ENCODE results near the gene SENP3. TPM values are rescaled to one million over a fixed set of nuclear protein-coding genes. Genes with fewer than 3 reads are reported as not detected.

SENP3 gene
- total and polyA plus RNA-seq, 9 donors = 33.8 to 43.6 (median 41.3) TPM

- WGBS (ENCODE audit: insufficient coverage) = no CpG with 5 or more reads among the region's 6 CpGs
- H3K4me1 ChIP-seq (ENCODE audit: control insufficient read depth, insufficient read depth, low read length) = no peaks in the 10 kb centered on the region
- no peaks in the 10 kb centered on the region for H3K27me3 ChIP-seq (ENCODE audit: control insufficient read depth, insufficient read depth, low read length)
- H3K36me3 ChIP-seq (ENCODE audit: control insufficient read depth, insufficient read depth, low read length) = no peaks in the 10 kb centered on the region
- H3K4me3 ChIP-seq (ENCODE audit: low read length) = no peak overlapping the region
- no peak overlapping the region for H3K27ac ChIP-seq (ENCODE audit: low read length)
- DNase-seq = no peak
- peaks cover 15% of the 10 kb centered on the region for H3K9me3 ChIP-seq (replicated peaks; ENCODE audit: control insufficient read depth, low read depth, low read length)
Measured at GRCh38 chr17:7530023-7530900, 31.5 kb upstream of the SENP3 start.

DNA sequence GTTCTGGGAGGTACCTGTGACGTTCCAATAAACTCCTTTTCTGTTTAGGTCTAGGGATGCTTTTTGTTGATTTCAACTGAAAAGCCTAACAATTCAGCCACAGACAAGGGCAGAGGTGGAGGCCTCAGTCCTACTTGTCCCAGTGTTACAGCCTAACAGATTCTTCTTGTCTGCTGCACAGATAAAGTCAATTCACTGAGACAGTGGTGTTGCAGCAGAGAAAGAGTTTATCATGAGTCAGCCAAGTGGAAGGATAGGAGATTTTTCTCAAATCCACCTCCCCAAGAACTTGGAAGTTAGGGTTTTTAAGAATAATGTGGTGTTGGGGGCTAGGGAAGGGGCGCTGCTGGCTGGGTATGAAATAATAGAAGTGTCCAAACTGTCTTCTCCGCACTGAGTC lies 23.7 kb upstream of the SENP3 start:
- no peaks in the 10 kb centered on the region for H3K36me3 ChIP-seq (ENCODE audit: control insufficient read depth, insufficient read depth, low read length)
- WGBS (ENCODE audit: insufficient coverage) = no CpG with 5 or more reads among the region's 3 CpGs
- H3K4me3 ChIP-seq (ENCODE audit: low read length) = no peak overlapping the region
- DNase-seq = no peak
- peaks cover 2% of the 10 kb centered on the region for H3K27me3 ChIP-seq (ENCODE audit: control insufficient read depth, insufficient read depth, low read length)
- peaks cover 6% of the 10 kb centered on the region for H3K9me3 ChIP-seq (replicated peaks; ENCODE audit: control insufficient read depth, low read depth, low read length)
- no peaks in the 10 kb centered on the region for H3K4me1 ChIP-seq (ENCODE audit: control insufficient read depth, insufficient read depth, low read length)
- H3K27ac ChIP-seq (ENCODE audit: low read length) = no peak overlapping the region

DNA sequence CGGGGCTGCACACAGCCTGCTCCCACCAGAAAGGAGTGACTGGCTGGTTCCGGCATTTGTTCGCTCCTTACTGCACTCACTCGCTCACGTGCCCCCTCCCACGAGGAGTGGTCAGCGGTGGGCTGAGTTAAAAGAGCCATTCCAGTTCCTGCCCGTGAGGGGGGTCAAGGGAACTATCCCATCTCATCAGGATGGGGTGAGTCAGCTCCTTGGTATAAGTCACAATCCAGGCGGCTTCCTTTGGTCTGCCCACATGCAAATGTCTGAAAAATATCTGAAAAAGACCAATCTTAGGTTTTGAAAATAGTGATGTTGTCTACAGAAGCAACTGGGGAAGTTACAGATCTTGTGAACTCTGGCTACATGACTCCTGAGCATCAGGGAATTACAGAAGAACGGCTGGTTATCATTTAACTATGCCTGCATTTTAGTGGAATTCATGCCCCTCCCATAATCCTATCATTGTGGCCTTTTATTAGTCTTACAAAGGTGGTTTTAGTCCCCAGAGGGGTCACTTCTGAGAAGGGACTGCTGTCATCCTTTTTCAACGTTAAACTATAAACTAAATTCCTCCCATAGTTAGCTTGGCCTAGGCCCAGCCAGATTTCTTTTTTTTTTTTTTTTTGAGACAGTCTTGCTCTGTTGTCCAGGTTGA lies 22.7 kb upstream of the SENP3 start:
- Histone ChIP-seq H3K4me3 (ENCODE audit: low read length) (no peak overlapping the region), H3K27ac (ENCODE audit: low read length) (no peak overlapping the region), H3K36me3 (ENCODE audit: control insufficient read depth, insufficient read depth, low read length) (no peaks in the 10 kb centered on the region), H3K27me3 (ENCODE audit: control insufficient read depth, insufficient read depth, low read length) (peaks cover 2% of the 10 kb centered on the region), H3K4me1 (ENCODE audit: control insufficient read depth, insufficient read depth, low read length) (no peaks in the 10 kb centered on the region), H3K9me3 (replicated peaks; ENCODE audit: control insufficient read depth, low read depth, low read length) (peaks cover 6% of the 10 kb centered on the region)
- DNase-seq = no peak
- WGBS (ENCODE audit: insufficient coverage) = 48% methylated on average over 6 of the region's 11 CpGs

DNA sequence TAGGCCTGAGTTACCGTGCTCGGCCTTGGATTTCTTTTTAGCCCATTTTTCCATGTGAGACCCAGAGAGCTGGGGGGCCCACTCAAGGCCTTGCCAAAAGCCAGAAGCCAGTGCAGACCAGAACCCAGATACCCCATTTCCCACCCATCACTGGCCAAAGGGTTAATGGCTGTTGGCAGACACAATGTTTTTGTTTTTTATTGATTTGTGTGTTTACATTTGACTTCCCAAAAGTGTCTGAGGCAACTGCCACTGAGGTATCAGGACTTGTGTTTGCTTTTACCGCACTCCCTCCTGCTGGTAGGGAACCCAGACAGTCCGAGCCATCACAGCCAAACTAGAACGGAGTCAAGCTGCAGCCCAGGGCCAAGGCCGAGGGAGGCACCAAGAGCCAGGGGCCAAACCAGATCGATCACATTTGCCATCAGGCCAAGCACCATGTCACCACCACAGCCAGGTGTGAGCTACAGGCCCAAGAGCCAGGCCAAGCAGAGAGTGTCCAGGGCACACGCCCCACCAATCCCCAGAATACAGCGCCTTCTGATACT lies 20.6 kb upstream of the SENP3 start:
- Histone ChIP-seq H3K36me3 (ENCODE audit: control insufficient read depth, insufficient read depth, low read length) (no peaks in the 10 kb centered on the region), H3K27me3 (ENCODE audit: control insufficient read depth, insufficient read depth, low read length) (peaks cover 2% of the 10 kb centered on the region), H3K27ac (ENCODE audit: low read length) (no peak overlapping the region), H3K9me3 (replicated peaks; ENCODE audit: control insufficient read depth, low read depth, low read length) (peaks cover 6% of the 10 kb centered on the region), H3K4me1 (ENCODE audit: control insufficient read depth, insufficient read depth, low read length) (no peaks in the 10 kb centered on the region), H3K4me3 (ENCODE audit: low read length) (no peak overlapping the region)
- DNase-seq = no peak
- 84% methylated on average over 7 of the region's 9 CpGs for WGBS (ENCODE audit: insufficient coverage)

DNA sequence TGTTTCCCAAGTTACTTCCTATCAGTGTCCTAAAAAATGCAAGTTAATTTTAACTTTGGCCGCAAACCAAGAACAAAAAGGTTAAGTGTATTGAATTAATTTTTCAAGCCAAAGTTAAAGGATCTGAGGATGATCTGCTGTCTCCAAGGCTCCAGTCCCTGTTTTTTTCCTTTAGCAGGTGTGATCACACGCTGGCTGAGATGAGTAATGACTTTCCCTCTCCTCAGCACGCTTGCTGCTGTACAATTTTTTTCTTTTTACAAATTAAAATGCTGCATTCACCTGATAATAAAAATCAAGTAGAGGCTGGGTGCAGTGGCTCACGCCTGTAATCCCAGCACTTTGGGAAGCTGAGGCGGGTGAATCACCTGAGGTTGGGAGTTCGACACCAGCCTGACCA lies 16.8 kb upstream of the SENP3 start:
- Histone ChIP-seq H3K27me3 (ENCODE audit: control insufficient read depth, insufficient read depth, low read length) (no peaks in the 10 kb centered on the region), H3K36me3 (ENCODE audit: control insufficient read depth, insufficient read depth, low read length) (no peaks in the 10 kb centered on the region), H3K9me3 (replicated peaks; ENCODE audit: control insufficient read depth, low read depth, low read length) (no peaks in the 10 kb centered on the region), H3K4me1 (ENCODE audit: control insufficient read depth, insufficient read depth, low read length) (peaks cover 11% of the 10 kb centered on the region), H3K27ac (ENCODE audit: low read length) (no peak overlapping the region), H3K4me3 (ENCODE audit: low read length) (no peak overlapping the region)
- peak; percentile 32 for DNase-seq
- WGBS (ENCODE audit: insufficient coverage) = 80% methylated on average over 1 of the region's 6 CpGs

DNA sequence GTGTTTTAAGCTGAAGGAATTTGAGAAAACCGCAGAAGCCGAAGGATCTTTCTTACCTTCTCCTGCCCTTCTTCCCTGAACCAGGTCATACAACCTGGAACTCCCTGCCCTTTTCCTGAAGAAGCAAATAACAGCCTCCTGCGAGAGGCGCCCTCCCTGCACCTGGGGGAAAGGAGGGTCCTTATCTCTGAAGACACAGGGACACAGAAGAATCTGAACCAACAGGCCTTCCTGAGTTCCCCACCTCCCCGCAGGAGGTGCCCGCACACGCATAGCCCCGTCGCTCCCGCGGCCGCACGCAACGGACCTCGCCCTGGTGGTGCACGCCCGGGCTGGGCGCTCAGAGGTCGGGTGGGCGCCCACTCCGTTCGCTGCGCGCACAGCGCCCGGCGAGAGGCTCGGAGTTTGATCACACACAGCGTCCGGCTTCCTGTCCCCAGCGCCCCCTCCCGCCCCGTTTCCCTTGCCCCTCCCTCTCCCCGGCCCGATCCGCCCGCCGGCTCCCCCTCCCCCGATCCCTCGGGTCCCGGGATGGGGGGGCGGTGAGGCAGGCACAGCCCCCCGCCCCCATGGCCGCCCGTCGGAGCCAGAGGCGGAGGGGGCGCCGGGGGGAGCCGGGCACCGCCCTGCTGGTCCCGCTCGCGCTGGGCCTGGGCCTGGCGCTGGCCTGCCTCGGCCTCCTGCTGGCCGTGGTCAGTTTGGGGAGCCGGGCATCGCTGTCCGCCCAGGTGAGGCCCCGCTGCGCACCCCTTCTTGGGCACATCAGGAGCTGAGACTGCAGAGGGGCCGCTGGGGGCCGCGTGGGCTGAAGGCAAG lies 12.9 kb upstream of the SENP3 start, which contains the start of gene TNFSF12:
TSS of gene TNFSF12 (plus strand) at position 474 of the 816 bp plus-strand sequence. CDS start at position 570, 96 bp downstream.
- Histone ChIP-seq H3K4me1 (ENCODE audit: control insufficient read depth, insufficient read depth, low read length) (peaks cover 19% of the 10 kb centered on the region), H3K4me3 (ENCODE audit: low read length) (peak within 1 kb of the TSS; percentile 72), H3K36me3 (ENCODE audit: control insufficient read depth, insufficient read depth, low read length) (peaks cover 6% of the 10 kb centered on the region), H3K27ac (ENCODE audit: low read length) (peak within 1 kb of the TSS; percentile 79), H3K27me3 (ENCODE audit: control insufficient read depth, insufficient read depth, low read length) (no peaks in the 10 kb centered on the region), H3K9me3 (replicated peaks; ENCODE audit: control insufficient read depth, low read depth, low read length) (no peaks in the 10 kb centered on the region)
- DNase-seq = peak; percentile 78
- WGBS (ENCODE audit: insufficient coverage) = 2% methylated on average over 50 of the region's 65 CpGs

DNA sequence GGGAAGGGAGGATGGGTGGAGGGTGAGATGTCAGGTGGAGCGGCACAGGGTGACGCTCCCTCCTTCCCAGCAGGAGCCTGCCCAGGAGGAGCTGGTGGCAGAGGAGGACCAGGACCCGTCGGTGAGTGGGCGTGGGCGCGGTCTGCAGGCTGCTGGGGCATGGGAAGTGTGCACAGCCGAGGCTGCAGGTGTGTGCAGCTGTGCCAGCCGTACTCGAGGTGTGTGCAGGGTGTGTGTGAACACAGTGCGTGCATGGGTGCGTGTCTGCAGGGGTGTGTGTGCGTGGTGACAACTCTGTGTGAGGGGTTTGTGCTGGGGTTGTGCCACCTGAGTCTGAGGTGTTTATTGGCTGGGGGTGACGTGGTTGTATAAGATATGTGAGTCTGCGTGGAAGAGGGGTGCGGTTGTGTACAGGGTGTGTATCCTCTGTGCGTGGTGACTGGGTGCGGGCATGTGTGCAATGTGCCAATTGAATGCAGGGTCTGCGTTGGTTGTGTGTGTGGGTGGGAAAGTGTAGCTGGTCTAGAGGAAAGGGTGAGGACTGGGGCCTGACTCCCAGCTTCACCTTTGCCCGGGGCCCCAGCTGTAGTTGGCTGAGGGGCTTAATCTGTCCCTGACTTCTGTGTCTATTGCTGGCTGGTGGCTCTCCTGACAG lies 12.2 kb upstream of the SENP3 start:
- Histone ChIP-seq H3K4me1 (ENCODE audit: control insufficient read depth, insufficient read depth, low read length) (peaks cover 19% of the 10 kb centered on the region), H3K9me3 (replicated peaks; ENCODE audit: control insufficient read depth, low read depth, low read length) (no peaks in the 10 kb centered on the region), H3K27ac (ENCODE audit: low read length) (peak overlapping the region; percentile 79), H3K36me3 (ENCODE audit: control insufficient read depth, insufficient read depth, low read length) (peaks cover 6% of the 10 kb centered on the region), H3K4me3 (ENCODE audit: low read length) (peak overlapping the region; percentile 72), H3K27me3 (ENCODE audit: control insufficient read depth, insufficient read depth, low read length) (no peaks in the 10 kb centered on the region)
- 38% methylated on average over 20 of the region's 20 CpGs for WGBS (ENCODE audit: insufficient coverage)
- no peak for DNase-seq

DNA sequence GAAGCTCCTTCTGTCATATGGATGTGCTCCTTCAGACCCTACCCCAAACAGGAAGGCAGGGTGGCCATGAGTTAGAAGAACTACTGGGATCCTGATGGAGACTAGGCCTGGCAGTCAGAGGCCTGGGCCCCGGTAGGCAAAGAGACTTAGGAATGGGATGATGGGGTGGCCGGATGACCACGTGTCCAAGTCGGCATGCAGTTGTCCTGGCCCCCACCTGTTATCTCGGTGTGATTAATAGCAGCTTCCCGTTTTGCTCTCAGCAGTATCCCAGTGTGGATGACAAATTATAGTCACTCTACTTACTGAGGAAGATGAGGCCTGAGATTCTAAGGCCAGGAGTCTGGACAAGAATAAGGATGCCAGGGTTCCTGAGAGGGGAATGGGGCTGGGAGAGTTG lies 11.4 kb upstream of the SENP3 start:
- H3K4me3 ChIP-seq (ENCODE audit: low read length) = no peak overlapping the region
- no peak for DNase-seq
- no peaks in the 10 kb centered on the region for H3K27me3 ChIP-seq (ENCODE audit: control insufficient read depth, insufficient read depth, low read length)
- peaks cover 6% of the 10 kb centered on the region for H3K36me3 ChIP-seq (ENCODE audit: control insufficient read depth, insufficient read depth, low read length)
- H3K9me3 ChIP-seq (replicated peaks; ENCODE audit: control insufficient read depth, low read depth, low read length) = no peaks in the 10 kb centered on the region
- WGBS (ENCODE audit: insufficient coverage) = 65% methylated on average over 4 of the region's 6 CpGs
- peaks cover 19% of the 10 kb centered on the region for H3K4me1 ChIP-seq (ENCODE audit: control insufficient read depth, insufficient read depth, low read length)
- peak overlapping the region; percentile 29 for H3K27ac ChIP-seq (ENCODE audit: low read length)

DNA sequence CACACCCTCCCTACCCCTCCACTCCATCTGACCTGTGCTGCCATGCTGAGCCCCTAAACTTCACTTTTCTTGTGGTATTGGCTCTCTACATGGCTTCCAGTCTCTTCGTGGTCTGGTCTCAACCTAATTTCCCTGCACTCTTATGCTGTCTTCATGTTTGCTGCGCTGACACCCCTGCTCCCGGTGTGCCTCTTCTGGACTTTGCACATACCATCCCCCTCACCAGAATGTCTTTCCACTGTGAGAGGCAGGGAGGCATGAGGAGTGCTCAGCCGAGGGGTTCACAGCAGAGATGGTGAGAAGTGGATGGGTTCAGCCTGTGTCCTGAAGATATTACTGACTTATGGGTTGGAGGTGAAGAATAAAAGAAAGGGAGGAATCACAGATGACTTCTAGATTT lies 10.3 kb upstream of the SENP3 start:
- H3K27me3 ChIP-seq (ENCODE audit: control insufficient read depth, insufficient read depth, low read length) = no peaks in the 10 kb centered on the region
- no peaks in the 10 kb centered on the region for H3K9me3 ChIP-seq (replicated peaks; ENCODE audit: control insufficient read depth, low read depth, low read length)
- no peak overlapping the region for H3K27ac ChIP-seq (ENCODE audit: low read length)
- H3K36me3 ChIP-seq (ENCODE audit: control insufficient read depth, insufficient read depth, low read length) = peaks cover 6% of the 10 kb centered on the region
- H3K4me3 ChIP-seq (ENCODE audit: low read length) = no peak overlapping the region
- peaks cover 19% of the 10 kb centered on the region for H3K4me1 ChIP-seq (ENCODE audit: control insufficient read depth, insufficient read depth, low read length)
- no peak for DNase-seq
- 75% methylated on average over 1 of the region's 4 CpGs for WGBS (ENCODE audit: insufficient coverage)
